Liver (tissue), 9 donors: ENCODE measurements around the gene MTHFD2L. TPM values are rescaled to one million over a fixed set of nuclear protein-coding genes. Genes with fewer than 3 reads are reported as not detected.

Experiments
- DNase-seq: peaks from one replicate; pipeline ENCODE4 v3.0.0-alpha.2; 2017; ENCODE audit warnings: low spot score
- H3K27ac ChIP-seq, 2 donors: one replicate each; pipeline ENCODE4 v1.7.0; 2013; ENCODE audit warnings: inconsistent platforms in 2 of 2, low read length in 2 of 2, control low read depth in 1 of 2, low read depth in 1 of 2, mild to moderate bottlenecking in 1 of 2
- H3K27me3 ChIP-seq, 4 donors: one replicate each; pipeline versions ENCODE4 v1.6.1 to v1.7.0; 2013; ENCODE audit warnings: low read length in 3 of 4, inconsistent platforms in 1 of 4, mild to moderate bottlenecking in 1 of 4, moderate library complexity in 1 of 4; ENCODE audit not compliant: control insufficient read depth in 4 of 4, insufficient read depth in 4 of 4
- H3K36me3 ChIP-seq, 4 donors: one replicate each; pipeline versions ENCODE4 v1.6.1 to v1.7.0; 2013; ENCODE audit warnings: low read length in 3 of 4, mild to moderate bottlenecking in 3 of 4, low read depth in 1 of 4, moderate library complexity in 1 of 4; ENCODE audit not compliant: control insufficient read depth in 4 of 4, insufficient read depth in 3 of 4
- H3K4me1 ChIP-seq, 4 donors: one replicate each; pipeline versions ENCODE4 v1.6.1 to v1.7.0; 2013; ENCODE audit warnings: low read length in 3 of 4, mild to moderate bottlenecking in 3 of 4, moderate library complexity in 1 of 4; ENCODE audit not compliant: control insufficient read depth in 4 of 4, insufficient read depth in 4 of 4
- H3K4me3 ChIP-seq, 3 donors: one replicate each; pipeline versions ENCODE4 v1.6.1 to v1.7.0; 2013; ENCODE audit warnings: low read length in 3 of 3, control low read depth in 1 of 3, low read depth in 1 of 3, mild to moderate bottlenecking in 1 of 3
- H3K9ac ChIP-seq, 2 donors: one replicate each; pipeline ENCODE4 v1.7.0; 2013; ENCODE audit warnings: low read length in 2 of 2, mild to moderate bottlenecking in 2 of 2, moderate library complexity in 2 of 2, control low read depth in 1 of 2, low read depth in 1 of 2
- H3K9me3 ChIP-seq, 4 donors: one replicate each; pipeline versions ENCODE4 v1.6.1 to v1.7.0; 2013; ENCODE audit warnings: low read length in 3 of 4; ENCODE audit not compliant: control insufficient read depth in 4 of 4
- ATF3 ChIP-seq: IDR thresholded peaks from 2 replicates; pipeline ENCODE4 v1.6.1; 2016; ENCODE audit warnings: antibody characterized with exemption
- CTCF ChIP-seq: fragments of 150-350 bp; IDR thresholded peaks from 2 replicates; pipeline ENCODE4 v1.5.1; 2017; ENCODE audit warnings: improper control_type of control experiment, low read depth, low read length; ENCODE audit not compliant: missing input control
- EGR1 ChIP-seq, 2 donors: IDR thresholded peaks; 2 replicates each; pipeline ENCODE4 v1.6.1; 2016 to 2018; ENCODE audit warnings: antibody characterized with exemption in 2 of 2, low read depth in 2 of 2
- FOXA1 ChIP-seq: IDR thresholded peaks from 2 replicates; pipeline ENCODE4 v1.6.1; 2016; ENCODE audit warnings: antibody characterized with exemption
- FOXA2 ChIP-seq: IDR thresholded peaks from 2 replicates; pipeline ENCODE4 v1.6.1; 2016; ENCODE audit warnings: antibody characterized with exemption
- GABPA ChIP-seq, 2 donors: IDR thresholded peaks in 1 of 2; conservative IDR thresholded peaks in 1 of 2; 2 replicates each; pipeline ENCODE4 v1.6.1; 2016; ENCODE audit warnings: antibody characterized with exemption in 2 of 2, mild to moderate bottlenecking in 1 of 2, moderate library complexity in 1 of 2
- HNF4A ChIP-seq, 2 donors: conservative IDR thresholded peaks; 2 replicates each; pipeline ENCODE4 v1.6.1; 2016; ENCODE audit warnings: antibody characterized with exemption in 2 of 2, mild to moderate bottlenecking in 2 of 2
- HNF4G ChIP-seq: IDR thresholded peaks from 2 replicates; pipeline ENCODE4 v1.6.1; 2016; ENCODE audit warnings: antibody characterized with exemption
- JUND ChIP-seq, 2 donors: IDR thresholded peaks; 2 replicates each; pipeline ENCODE4 v1.6.1; 2016; ENCODE audit warnings: antibody characterized with exemption in 2 of 2
- NR2F2 ChIP-seq: IDR thresholded peaks from 2 replicates; pipeline ENCODE4 v1.6.1; 2016; ENCODE audit warnings: antibody characterized with exemption
- RAD21 ChIP-seq, 2 donors: IDR thresholded peaks; 2 replicates each; pipeline ENCODE4 v1.6.1; 2016; ENCODE audit warnings: antibody characterized with exemption in 2 of 2, mild to moderate bottlenecking in 2 of 2
- REST ChIP-seq: IDR thresholded peaks from 2 replicates; pipeline ENCODE4 v1.6.1; 2016; ENCODE audit warnings: antibody characterized with exemption, mild to moderate bottlenecking
- RXRA ChIP-seq, 2 donors: IDR thresholded peaks; 2 replicates each; pipeline ENCODE4 v1.6.1; 2017 to 2018; ENCODE audit warnings: antibody characterized with exemption in 2 of 2, mild to moderate bottlenecking in 1 of 2
- SP1 ChIP-seq: IDR thresholded peaks from 2 replicates; pipeline ENCODE4 v1.6.1; 2018; ENCODE audit warnings: antibody characterized with exemption, mild to moderate bottlenecking
- TAF1 ChIP-seq: conservative IDR thresholded peaks from 2 replicates; pipeline ENCODE4 v1.6.1; 2016; ENCODE audit warnings: antibody characterized with exemption, mild to moderate bottlenecking
- YY1 ChIP-seq: IDR thresholded peaks from 2 replicates; pipeline ENCODE4 v1.6.1; 2016; ENCODE audit warnings: antibody characterized with exemption, mild to moderate bottlenecking
- WGBS: extraction: QIAGEN DNeasy Blood & Tissue Kit; methylation state at CpG from one replicate; pipeline ENCODE4 v1.1.7; 2013; 5-methylcytosine and 5-hydroxymethylcytosine counted together
- polyA plus RNA-seq, 2 donors: library from polyadenylated mRNA; stranded (reverse) in 1 of 2; unstranded in 1 of 2; fragments of 200-250 nt in 1 of 2; fragments of >200 nt in 1 of 2; fragmentation: Nextera tagmentation in 1 of 2; extraction: Ambion mirVana in 1 of 2; gene quantifications; one replicate each; pipeline versions ENCODE4 v1.2.1 to v1.2.3, GENCODE V29; 2013 to 2015
- total RNA-seq, 2 donors: library from RNA; depleted of rRNA; stranded (reverse); fragments of >200 nt; gene quantifications; one replicate each; pipeline ENCODE4 v1.2.3, GENCODE V29; 2014
- donor health status: healthy.
- donor health status: healthy.
- donor health status: healthy.
- donor health status: healthy.
- donor health status: healthy.

The MTHFD2L gene
- total and polyA plus RNA-seq, 4 donors = 7.4 to 51.5 (median 31.1) TPM

- Histone ChIP-seq H3K36me3 (no peaks in the 10 kb centered on the region), H3K4me3 (no peak overlapping the region), H3K27ac (no peak overlapping the region), H3K27me3 (no peaks in the 10 kb centered on the region), H3K9ac (no peak overlapping the region), H3K4me1 (no peaks in the 10 kb centered on the region), H3K9me3 (no peaks in the 10 kb centered on the region)
- WGBS = 100% methylated on average over 1 of the region's 1 CpG
- TF ChIP-seq HNF4A (conservative IDR thresholded peaks at IDR 0.05) = no peak
- TF ChIP-seq CTCF = no peak
- TF ChIP-seq NR2F2 = no peak
- no peak for TF ChIP-seq EGR1 (IDR thresholded peaks at IDR 0.05; ENCODE audit: low read depth in 2 of 2)
- TF ChIP-seq YY1 = no peak
- TF ChIP-seq GABPA (IDR thresholded peaks at IDR 0.05 in 1 of 2, conservative IDR thresholded peaks at IDR 0.05 in 1 of 2) = no peak
- no peak for TF ChIP-seq HNF4G
- TF ChIP-seq JUND (IDR thresholded peaks at IDR 0.05) = no peak
- TF ChIP-seq SP1 = no peak
- TF ChIP-seq FOXA2 = no peak
- no peak for TF ChIP-seq REST
- no peak for TF ChIP-seq RAD21 (IDR thresholded peaks at IDR 0.05)
- TF ChIP-seq FOXA1 = no peak
- DNase-seq = no peak
Observed at GRCh38 chr4:74305000-74305399, 147.1 kb downstream of the MTHFD2L start.

GRCh38 chr4:74307170-74307569, 149.3 kb downstream of the MTHFD2L start:
- H3K4me1 ChIP-seq = no peaks in the 10 kb centered on the region
- no peaks in the 10 kb centered on the region for H3K27me3 ChIP-seq
- no peaks in the 10 kb centered on the region for H3K36me3 ChIP-seq
- H3K9ac ChIP-seq = no peak overlapping the region
- TF ChIP-seq ATF3 (no peak), RAD21 (IDR thresholded peaks at IDR 0.05) (no peak)
- H3K9me3 ChIP-seq = no peaks in the 10 kb centered on the region
- no peak for DNase-seq
- no peak overlapping the region for H3K27ac ChIP-seq
- WGBS = 98% methylated on average over 1 of the region's 1 CpG
- H3K4me3 ChIP-seq = no peak overlapping the region

GRCh38 chr4:74308215-74308614, 150.3 kb downstream of the MTHFD2L start, which contains the start of gene EPGN:
TSS of gene EPGN (plus strand) at chr4:74308470. CDS start at chr4:74308534, 64 bp downstream.
- WGBS = 78% methylated on average over 5 of the region's 5 CpGs
- Histone ChIP-seq H3K27me3 (no peaks in the 10 kb centered on the region), H3K36me3 (no peaks in the 10 kb centered on the region), H3K9me3 (no peaks in the 10 kb centered on the region), H3K4me3 (no peak within 1 kb of the TSS), H3K4me1 (no peaks in the 10 kb centered on the region), H3K27ac (no peak within 1 kb of the TSS), H3K9ac (no peak within 1 kb of the TSS)
- DNase-seq = no peak
- TF ChIP-seq RXRA (IDR thresholded peaks at IDR 0.05) = no peak
- no peak for TF ChIP-seq TAF1
- no peak for TF ChIP-seq CTCF
- TF ChIP-seq REST = no peak
- no peak for TF ChIP-seq GABPA (IDR thresholded peaks at IDR 0.05 in 1 of 2, conservative IDR thresholded peaks at IDR 0.05 in 1 of 2)
